Measurements from ENCODE around the gene CDS2.

GRCh38 chr20:5140195-5140594, 13.4 kb downstream of the CDS2 start:
- TF ChIP-seq POLR2A (IDR thresholded peaks at IDR 0.05) (no peak), POLR2AphosphoS5 (IDR thresholded peaks at IDR 0.05) (no peak)

All from stomach (tissue), 4 donors.